Activated naive CD4-positive, alpha-beta T cell treated with anti-CD3 and anti-CD28 coated beads, Interleukin-2, amount 10 ng/mL, durations not matched to agents 7 days and 5 days (primary cell): ENCODE data around the gene PTPRE.

Experiments used
- CTCF ChIA-PET: fragments of 350-600 bp; sonication (Branson Sonifier 250); formaldehyde crosslinking; loops from one replicate; lab custom pipeline; 2021; ENCODE audit warnings: antibody characterized with exemption; lab: Charles Lee
- DNase-seq: peaks from one replicate; pipeline ENCODE4 v3.0.0-alpha.2; 2020
- H3K27ac Mint-ChIP-seq: one replicate; pipeline ENCODE4 v1.8.0; 2021; ENCODE audit warnings: mild to moderate bottlenecking, moderate library complexity, mixed read lengths
- H3K27me3 Mint-ChIP-seq: one replicate; pipeline ENCODE4 v1.8.0; 2021; ENCODE audit warnings: mild to moderate bottlenecking, mixed read lengths
- H3K36me3 Mint-ChIP-seq: one replicate; pipeline ENCODE4 v1.8.0; 2021; ENCODE audit warnings: mixed read lengths
- H3K4me1 Mint-ChIP-seq: one replicate; pipeline ENCODE4 v1.8.0; 2021; ENCODE audit warnings: mixed read lengths
- H3K4me3 Mint-ChIP-seq: one replicate; pipeline ENCODE4 v1.8.0; 2021; ENCODE audit warnings: mild to moderate bottlenecking, moderate library complexity, mixed read lengths
- H3K9me3 Mint-ChIP-seq: one replicate; pipeline ENCODE4 v1.8.0; 2021; ENCODE audit warnings: mixed read lengths

Gene PTPRE

DNA sequence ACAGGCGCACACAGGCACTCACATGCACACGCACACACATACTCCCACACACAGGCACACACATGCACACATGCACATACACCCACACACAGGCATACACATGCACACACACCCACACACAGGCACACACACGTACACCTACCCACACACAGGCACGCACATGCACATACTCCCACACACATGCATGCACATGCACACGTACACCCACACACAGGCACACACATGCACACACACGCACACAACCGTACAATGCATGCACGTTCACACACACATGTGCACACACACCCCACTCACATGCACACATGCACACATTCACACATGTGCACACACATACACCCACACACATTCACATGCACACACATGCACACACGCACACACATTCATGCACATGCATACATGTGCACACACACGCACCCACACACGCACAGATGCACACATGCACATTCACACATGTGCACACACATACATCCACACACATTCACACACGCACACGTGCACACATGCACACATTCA, 160.0 kb downstream of the PTPRE start:
- CTCF ChIA-PET: interaction anchor here (17.4 kb wide), 1 partner anchor 34 kb away, joined by 288 read pairs; no protein-coding TSS in a partner anchor

GRCh38 chr10:128067691-128068397, 160.9 kb downstream of the PTPRE start:
- H3K4me1 Mint-ChIP-seq: peaks cover 50% of the 10 kb centered on the region
- CTCF ChIA-PET: interaction anchor here (2.4 to 17.4 kb wide), 3 partner anchors 21 to 47 kb away, joined by 14 to 288 read pairs (median 37); no protein-coding TSS in a partner anchor
- H3K9me3 Mint-ChIP-seq: peaks cover 6% of the 10 kb centered on the region
- DNase-seq: peak; percentile 17
- no peak overlapping the region for H3K27ac Mint-ChIP-seq
- H3K4me3 Mint-ChIP-seq: no peak overlapping the region
- no peaks in the 10 kb centered on the region for H3K27me3 Mint-ChIP-seq
- H3K36me3 Mint-ChIP-seq: peaks cover 65% of the 10 kb centered on the region

More for the DNA sequence above, 160.0 kb downstream of the PTPRE start:
- DNase-seq: peak; percentile 8
- Mint-ChIP-seq H3K9me3 (peaks cover 6% of the 10 kb centered on the region), H3K4me3 (no peak overlapping the region), H3K4me1 (peaks cover 59% of the 10 kb centered on the region), H3K36me3 (peaks cover 65% of the 10 kb centered on the region), H3K27me3 (no peaks in the 10 kb centered on the region), H3K27ac (no peak overlapping the region)

DNA sequence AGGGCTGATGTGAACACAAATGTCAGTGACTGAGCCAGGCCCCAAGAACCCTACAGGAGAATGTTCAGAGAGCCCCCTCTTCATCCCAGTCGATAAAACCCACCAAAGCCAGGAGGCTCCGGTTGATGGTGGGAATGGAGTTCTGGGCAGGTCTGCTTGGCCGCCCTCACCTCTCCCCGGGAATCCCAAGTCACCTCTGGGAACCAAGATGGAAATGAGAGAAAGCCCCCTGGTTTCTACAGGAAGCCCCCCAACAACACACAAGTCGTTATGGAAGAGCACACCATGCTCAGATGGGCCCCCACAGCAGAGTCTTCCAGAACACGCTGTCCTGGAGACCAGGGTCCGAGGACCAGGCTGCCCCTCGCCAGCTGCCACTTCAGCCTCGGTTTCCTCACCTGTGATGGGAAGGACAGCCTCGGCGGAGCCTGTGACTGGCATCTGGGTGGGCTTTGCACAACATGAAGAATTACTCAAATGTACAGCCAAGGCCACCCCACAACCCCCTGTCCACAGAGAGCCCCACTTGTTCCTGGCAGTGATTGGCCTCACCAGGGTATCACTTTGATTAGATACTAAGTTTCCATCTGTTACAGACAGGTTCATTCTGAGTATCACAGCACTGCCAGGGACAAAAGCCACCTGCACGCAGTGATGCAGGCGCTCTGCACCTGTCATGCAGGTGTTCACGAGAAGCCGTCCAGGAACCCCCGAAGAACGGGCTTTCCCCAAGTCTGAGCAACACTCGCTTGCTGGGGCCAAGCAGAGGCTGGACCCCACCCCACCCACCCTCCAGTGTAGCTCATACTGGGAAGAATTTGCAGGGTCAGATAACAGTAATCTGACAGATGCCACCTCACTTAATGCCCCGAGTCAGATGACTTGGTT, 161.7 kb downstream of the PTPRE start:
- peak overlapping the region; percentile 45 for H3K27ac Mint-ChIP-seq
- peak; percentile 18 for DNase-seq
- CTCF ChIA-PET: interaction anchor here (0.6 to 17.4 kb wide), 25 partner anchors 10 to 260 kb away, joined by 3 to 288 read pairs (median 5); partner anchors contain the start of genes CLRN3 and PTPRE
- H3K36me3 Mint-ChIP-seq: peaks cover 68% of the 10 kb centered on the region
- no peak overlapping the region for H3K4me3 Mint-ChIP-seq
- H3K27me3 Mint-ChIP-seq: no peaks in the 10 kb centered on the region
- peaks cover 6% of the 10 kb centered on the region for H3K9me3 Mint-ChIP-seq
- H3K4me1 Mint-ChIP-seq: peaks cover 50% of the 10 kb centered on the region

- DNase-seq: peak; percentile 87
- Mint-ChIP-seq H3K36me3 (peaks cover 73% of the 10 kb centered on the region), H3K27me3 (no peaks in the 10 kb centered on the region), H3K4me1 (peaks cover 46% of the 10 kb centered on the region), H3K9me3 (peaks cover 6% of the 10 kb centered on the region), H3K4me3 (no peak overlapping the region), H3K27ac (peak overlapping the region; percentile 45)
- CTCF ChIA-PET: interaction anchor here (0.6 to 17.4 kb wide), 27 partner anchors 9 to 259 kb away, joined by 3 to 288 read pairs (median 4); partner anchors contain the start of genes CLRN3 and PTPRE
These were observed 162.6 kb downstream of the PTPRE start for GRCh38 chr10:128069351-128070051.

DNA sequence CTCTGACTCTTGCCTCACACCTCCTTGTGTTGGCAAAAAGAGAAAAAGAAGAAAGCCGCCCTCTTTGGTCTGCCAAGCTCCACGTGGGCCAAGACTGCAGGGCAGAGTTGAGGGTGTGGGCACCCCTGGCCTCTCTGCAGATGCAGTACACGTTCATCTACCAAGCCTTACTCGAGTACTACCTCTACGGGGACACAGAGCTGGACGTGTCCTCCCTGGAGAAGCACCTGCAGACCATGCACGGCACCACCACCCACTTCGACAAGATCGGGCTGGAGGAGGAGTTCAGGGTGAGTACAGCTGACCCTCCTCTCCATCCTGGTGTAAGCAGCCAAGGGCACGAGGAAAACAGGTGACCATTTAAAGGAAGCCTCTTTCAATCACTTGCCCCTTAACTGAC, 163.3 kb downstream of the PTPRE start:
- peaks cover 6% of the 10 kb centered on the region for H3K9me3 Mint-ChIP-seq
- H3K4me3 Mint-ChIP-seq: no peak overlapping the region
- CTCF ChIA-PET: interaction anchor here (1.1 to 17.4 kb wide), 14 partner anchors 8 to 165 kb away, joined by 3 to 288 read pairs (median 10); partner anchors contain the start of gene PTPRE
- H3K27ac Mint-ChIP-seq: no peak overlapping the region
- H3K4me1 Mint-ChIP-seq: peaks cover 40% of the 10 kb centered on the region
- peak; percentile 12 for DNase-seq
- H3K27me3 Mint-ChIP-seq: no peaks in the 10 kb centered on the region
- H3K36me3 Mint-ChIP-seq: peaks cover 74% of the 10 kb centered on the region

GRCh38 chr10:128070721-128071416, 164.0 kb downstream of the PTPRE start:
- Mint-ChIP-seq H3K36me3 (peaks cover 72% of the 10 kb centered on the region), H3K4me1 (peaks cover 33% of the 10 kb centered on the region)

GRCh38 chr10:128071417-128071782, 164.5 kb downstream of the PTPRE start:
- H3K4me3 Mint-ChIP-seq: no peak overlapping the region
- peaks cover 70% of the 10 kb centered on the region for H3K36me3 Mint-ChIP-seq
- peak; percentile 13 for DNase-seq
- peaks cover 27% of the 10 kb centered on the region for H3K4me1 Mint-ChIP-seq
- CTCF ChIA-PET: interaction anchor here (0.6 to 17.4 kb wide), 9 partner anchors 10 to 166 kb away, joined by 3 to 288 read pairs (median 3); partner anchors contain the start of gene PTPRE
- H3K9me3 Mint-ChIP-seq: peaks cover 6% of the 10 kb centered on the region
- H3K27me3 Mint-ChIP-seq: no peaks in the 10 kb centered on the region
- H3K27ac Mint-ChIP-seq: peak overlapping the region; percentile 22

More at GRCh38 chr10:128070721-128071416, 164.0 kb downstream of the PTPRE start:
- peaks cover 6% of the 10 kb centered on the region for H3K9me3 Mint-ChIP-seq
- H3K4me3 Mint-ChIP-seq: no peak overlapping the region
- H3K27me3 Mint-ChIP-seq: no peaks in the 10 kb centered on the region
- H3K27ac Mint-ChIP-seq: peak overlapping the region; percentile 22
- DNase-seq: peak; percentile 14
- CTCF ChIA-PET: interaction anchor here (0.6 to 17.4 kb wide), 9 partner anchors 11 to 164 kb away, joined by 3 to 288 read pairs (median 4); partner anchors contain the start of gene PTPRE

DNA sequence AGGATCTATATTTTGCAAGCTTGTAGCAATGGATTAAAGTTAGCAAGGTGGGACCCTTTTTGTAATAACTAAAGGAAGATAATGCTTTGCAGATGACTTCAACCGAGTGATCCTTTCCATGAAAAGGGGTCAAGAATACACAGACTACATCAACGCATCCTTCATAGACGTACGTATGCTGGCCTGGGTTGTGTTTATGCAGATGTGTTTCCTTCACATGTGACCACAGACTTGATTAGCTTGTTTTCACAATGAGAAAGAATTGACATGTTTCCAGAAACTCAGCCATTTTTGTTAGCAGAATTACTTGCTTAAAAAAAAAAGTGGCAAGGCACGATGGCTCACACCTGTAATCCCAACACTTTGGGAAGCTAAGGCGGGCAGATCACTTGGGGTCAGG, 165.1 kb downstream of the PTPRE start:
- Mint-ChIP-seq H3K36me3 (peaks cover 67% of the 10 kb centered on the region), H3K4me1 (peaks cover 21% of the 10 kb centered on the region), H3K4me3 (no peak overlapping the region), H3K9me3 (peaks cover 5% of the 10 kb centered on the region), H3K27ac (no peak overlapping the region), H3K27me3 (no peaks in the 10 kb centered on the region)
- no peak for DNase-seq
- CTCF ChIA-PET: interaction anchor here (0.7 to 17.4 kb wide), 6 partner anchors 12 to 166 kb away, joined by 3 to 288 read pairs (median 3); partner anchors contain the start of gene PTPRE

DNA sequence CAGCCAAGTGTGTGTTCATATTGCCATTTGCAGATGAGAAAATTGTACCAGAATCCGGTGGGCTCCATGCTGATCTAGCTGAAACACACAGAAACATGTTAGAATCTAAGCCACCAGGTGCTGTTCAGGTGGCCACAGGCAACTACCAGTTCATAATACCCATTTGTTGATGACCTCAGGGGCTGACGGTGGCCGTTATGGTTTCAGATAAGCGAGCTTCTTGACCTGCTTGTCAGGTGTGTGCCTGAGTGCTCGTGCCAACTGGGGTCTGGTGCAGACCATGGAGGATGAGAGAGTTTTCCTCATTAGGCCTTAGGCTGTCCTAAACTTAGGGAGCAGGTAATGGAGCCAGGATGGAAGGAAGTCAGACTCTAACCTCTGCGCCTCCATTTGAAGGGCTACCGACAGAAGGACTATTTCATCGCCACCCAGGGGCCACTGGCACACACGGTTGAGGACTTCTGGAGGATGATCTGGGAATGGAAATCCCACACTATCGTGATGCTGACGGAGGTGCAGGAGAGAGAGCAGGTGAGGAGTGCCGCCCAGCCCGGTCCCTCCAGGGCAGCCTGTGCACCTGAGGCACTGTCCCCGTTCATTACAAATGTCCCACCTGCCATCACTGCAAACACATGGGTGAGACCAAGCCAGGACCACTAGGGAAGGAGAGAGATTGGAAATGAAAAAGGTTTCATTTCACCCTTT, 166.2 kb downstream of the PTPRE start:
- CTCF ChIA-PET: interaction anchor here (0.7 to 17.4 kb wide), 4 partner anchors 18 to 166 kb away, joined by 3 to 288 read pairs (median 3); partner anchors contain the start of gene PTPRE
- no peak overlapping the region for H3K27ac Mint-ChIP-seq
- H3K4me1 Mint-ChIP-seq: peaks cover 16% of the 10 kb centered on the region
- peaks cover 60% of the 10 kb centered on the region for H3K36me3 Mint-ChIP-seq
- no peaks in the 10 kb centered on the region for H3K9me3 Mint-ChIP-seq
- no peak overlapping the region for H3K4me3 Mint-ChIP-seq
- no peaks in the 10 kb centered on the region for H3K27me3 Mint-ChIP-seq
- DNase-seq: peak; percentile 17

GRCh38 chr10:128073890-128074289, 167.0 kb downstream of the PTPRE start:
- Mint-ChIP-seq H3K27me3 (no peaks in the 10 kb centered on the region), H3K9me3 (no peaks in the 10 kb centered on the region), H3K36me3 (peaks cover 62% of the 10 kb centered on the region), H3K4me3 (no peak overlapping the region), H3K4me1 (peaks cover 16% of the 10 kb centered on the region), H3K27ac (no peak overlapping the region)
- DNase-seq: no peak
- CTCF ChIA-PET: interaction anchor here (1.0 to 17.4 kb wide), 4 partner anchors 19 to 77 kb away, joined by 3 to 288 read pairs (median 4); no protein-coding TSS in a partner anchor

GRCh38 chr10:128074589-128074988, 167.7 kb downstream of the PTPRE start:
- Mint-ChIP-seq H3K27ac (no peak overlapping the region), H3K4me3 (no peak overlapping the region), H3K36me3 (peaks cover 64% of the 10 kb centered on the region), H3K27me3 (no peaks in the 10 kb centered on the region), H3K4me1 (peaks cover 13% of the 10 kb centered on the region), H3K9me3 (no peaks in the 10 kb centered on the region)
- CTCF ChIA-PET: interaction anchor here (0.7 to 17.4 kb wide), 4 partner anchors 37 to 169 kb away, joined by 3 to 288 read pairs (median 4); no protein-coding TSS in a partner anchor
- DNase-seq: no peak
